Measurements from ENCODE around the gene SHOC2.

SHOC2 gene

GRCh38 chr10:110957606-110958005 is 38.2 kb downstream of the SHOC2 start:
- TF ChIP-seq CTCF (conservative IDR thresholded peaks at IDR 0.05), result no peak
- H3K27ac ChIP-seq, result no peak overlapping the region

GRCh38 chr10:110959379-110960332 is 40.3 kb downstream of the SHOC2 start:
- H3K27ac ChIP-seq, result peak overlapping the region; percentile 6; the same call in 1 of the 2 replicates
- no peak for TF ChIP-seq CTCF (conservative IDR thresholded peaks at IDR 0.05)

DNA sequence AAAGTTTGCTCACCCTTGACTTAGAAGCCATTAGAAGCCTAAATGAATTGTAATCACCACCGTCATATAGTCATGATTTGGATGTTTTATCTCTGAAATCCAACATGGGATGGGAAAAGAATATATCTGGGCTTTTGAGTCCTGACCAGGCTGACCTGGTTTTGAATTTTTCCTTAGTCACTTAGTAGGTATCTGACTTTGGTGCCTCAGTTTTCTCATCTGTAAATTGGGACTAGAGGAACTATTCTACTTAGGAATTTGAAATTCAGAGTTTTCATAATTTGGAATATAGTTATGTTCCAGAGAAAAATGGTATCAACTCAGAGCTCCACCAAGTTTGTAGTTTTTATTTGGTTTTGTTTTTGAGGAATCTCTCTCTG is 40.9 kb downstream of the SHOC2 start:
- no peak for TF ChIP-seq CTCF (conservative IDR thresholded peaks at IDR 0.05)

DNA sequence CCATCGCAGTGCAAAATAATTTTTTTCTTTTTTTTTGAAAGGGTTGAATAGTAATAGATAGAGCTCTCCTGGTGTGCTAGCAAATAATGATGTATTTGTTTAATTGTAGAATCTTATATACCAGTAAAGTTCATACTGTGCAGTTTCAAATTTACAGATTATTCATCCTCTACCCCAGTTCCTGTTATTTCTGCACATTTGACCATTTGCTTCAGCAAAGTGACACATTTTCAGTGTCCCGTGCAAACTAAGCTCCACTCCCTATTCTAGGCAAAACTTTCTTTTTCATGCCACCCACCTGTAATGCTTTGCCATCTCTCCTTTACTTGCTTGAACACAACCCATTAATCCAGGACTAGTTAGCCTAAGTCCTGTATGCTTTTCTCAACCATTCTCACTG is 43.0 kb downstream of the SHOC2 start:
- no peak overlapping the region for H3K27ac ChIP-seq
- TF ChIP-seq CTCF (conservative IDR thresholded peaks at IDR 0.05), result no peak

More for the DNA sequence above, 40.9 kb downstream of the SHOC2 start:
- no peak overlapping the region for H3K27ac ChIP-seq

DNA sequence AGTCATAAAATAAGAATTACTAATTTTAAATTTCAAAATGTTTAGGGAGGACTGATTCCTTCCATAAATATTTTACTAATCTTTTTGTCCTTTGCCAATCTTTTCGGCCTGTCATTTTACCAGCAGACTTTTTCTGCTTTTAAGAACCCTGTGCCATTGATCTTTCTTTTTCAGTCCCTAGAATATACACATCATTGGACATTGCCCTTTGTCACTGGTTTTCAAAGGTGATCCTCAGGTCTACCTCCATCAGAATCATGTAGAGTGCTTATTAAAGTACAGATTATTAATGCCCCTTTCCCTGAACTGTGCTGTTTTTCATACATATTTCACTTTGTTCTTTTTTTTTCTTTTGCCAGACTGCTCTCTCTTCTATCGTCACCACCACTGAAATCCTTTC is 43.8 kb downstream of the SHOC2 start:
- TF ChIP-seq CTCF (conservative IDR thresholded peaks at IDR 0.05), result no peak
- H3K27ac ChIP-seq, result no peak overlapping the region

DNA sequence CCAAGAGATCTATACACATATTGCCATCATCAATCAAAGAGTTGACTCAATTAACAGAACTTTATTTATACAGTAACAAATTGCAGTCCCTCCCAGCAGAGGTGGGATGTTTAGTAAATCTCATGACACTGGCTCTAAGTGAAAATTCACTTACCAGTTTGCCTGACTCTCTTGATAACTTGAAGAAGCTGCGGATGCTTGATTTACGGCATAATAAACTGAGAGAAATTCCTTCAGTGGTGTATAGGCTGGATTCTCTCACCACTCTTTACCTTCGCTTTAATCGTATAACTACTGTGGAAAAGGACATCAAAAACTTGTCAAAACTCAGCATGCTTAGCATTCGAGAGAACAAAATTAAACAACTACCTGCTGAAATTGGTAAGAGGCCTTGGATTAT is 45.3 kb downstream of the SHOC2 start:
- H3K27ac ChIP-seq, result no peak overlapping the region
- no peak for TF ChIP-seq CTCF (conservative IDR thresholded peaks at IDR 0.05)

- H3K27ac ChIP-seq, result no peak overlapping the region
- no peak for TF ChIP-seq CTCF (conservative IDR thresholded peaks at IDR 0.05)
These were observed 45.8 kb downstream of the SHOC2 start for GRCh38 chr10:110965216-110965615.
